ENCODE measurements around the gene ABCG2.
"Not testable (repeated sequence)": the region's sequence is repeated elsewhere in the genome, so short reads cannot be mapped to it uniquely, and the experiment has no call there.

The ABCG2 gene

DNA sequence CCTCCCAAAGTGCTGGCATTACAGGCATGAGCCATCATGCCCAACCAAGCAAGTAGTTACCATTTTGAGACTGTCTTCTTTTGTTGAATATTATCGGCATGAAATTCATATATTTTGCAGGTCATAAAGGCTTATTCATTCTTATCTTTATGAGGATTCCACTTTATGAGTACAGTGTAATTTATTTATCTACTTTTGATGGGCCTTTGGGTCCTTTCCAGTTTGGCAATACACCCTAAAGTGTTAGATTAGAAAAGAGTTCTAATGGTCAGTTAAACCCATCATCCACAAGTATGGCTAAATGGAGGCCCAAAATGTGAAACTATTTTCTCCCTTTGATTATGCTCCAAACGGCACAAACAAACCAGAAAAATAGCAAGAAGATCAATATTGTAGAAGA, 10.9 kb upstream of the ABCG2 start:
- DNase-seq (ENCODE audit: low spot score) (no peak), FAIRE-seq (no peak)

DNA sequence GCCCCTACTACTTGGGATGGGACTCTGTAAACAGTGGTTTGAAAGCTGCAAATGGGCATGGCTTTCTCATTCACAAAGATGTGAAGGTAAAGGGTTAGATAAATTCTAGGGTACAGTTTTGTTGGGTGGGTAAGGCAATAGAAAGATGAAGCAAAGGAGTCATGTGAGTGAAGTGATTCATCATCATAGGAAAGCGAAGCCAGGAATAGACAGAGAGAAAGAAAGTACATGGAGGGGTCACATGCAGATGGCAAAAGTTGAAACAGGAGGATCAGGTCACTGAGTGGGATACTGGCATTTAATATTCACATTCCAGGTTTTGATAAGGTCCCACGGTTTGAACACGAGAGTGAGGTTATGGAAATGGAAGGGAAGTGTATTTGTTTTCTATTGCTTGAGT, 8.2 kb upstream of the ABCG2 start:
- FAIRE-seq = no peak

DNA sequence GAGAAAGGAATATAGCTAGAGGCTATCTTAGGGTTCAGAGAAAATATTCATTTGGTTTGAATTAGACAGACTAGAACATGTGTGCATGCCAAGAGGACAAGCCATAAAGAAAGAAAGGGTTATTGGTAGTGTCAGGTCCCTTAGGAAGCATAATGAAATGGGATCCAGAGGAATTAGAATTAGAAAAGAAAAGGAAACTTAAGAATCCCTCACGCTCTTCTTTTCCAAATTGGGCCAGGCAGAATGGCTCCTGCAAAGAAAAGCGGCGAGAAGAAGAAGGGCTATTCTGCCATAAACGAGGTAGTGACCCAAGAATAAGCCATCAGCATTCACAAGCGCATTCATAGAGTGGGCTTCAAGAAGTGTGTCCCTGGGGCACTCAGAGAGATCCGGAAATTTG, 4.9 kb upstream of the ABCG2 start:
- DNase-seq (ENCODE audit: low spot score) (no peak), FAIRE-seq (no peak)

More for the DNA sequence above, 8.2 kb upstream of the ABCG2 start:
- DNase-seq (ENCODE audit: low spot score) = no peak

DNA sequence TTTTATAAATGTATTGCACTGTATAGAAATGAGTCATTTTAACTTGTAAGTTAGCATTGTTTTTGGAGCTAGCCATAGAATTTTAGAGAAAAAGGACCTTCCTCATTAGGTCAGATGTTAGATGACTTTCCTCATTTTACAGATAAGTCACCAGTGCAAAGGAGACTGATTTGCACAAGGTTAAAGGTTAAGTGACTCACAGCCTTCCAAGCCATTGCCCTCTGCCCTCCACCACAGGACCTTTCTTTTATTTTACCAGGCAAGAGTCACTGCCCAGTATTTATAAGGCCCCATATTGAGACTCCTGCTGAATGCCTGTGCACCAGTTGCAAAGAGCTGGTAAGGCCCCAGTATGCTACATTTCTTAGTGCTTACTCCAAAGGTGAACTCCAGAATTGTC, 4.2 kb upstream of the ABCG2 start:
- peak; percentile 10 for DNase-seq (ENCODE audit: low spot score)
- no peak for FAIRE-seq

DNA sequence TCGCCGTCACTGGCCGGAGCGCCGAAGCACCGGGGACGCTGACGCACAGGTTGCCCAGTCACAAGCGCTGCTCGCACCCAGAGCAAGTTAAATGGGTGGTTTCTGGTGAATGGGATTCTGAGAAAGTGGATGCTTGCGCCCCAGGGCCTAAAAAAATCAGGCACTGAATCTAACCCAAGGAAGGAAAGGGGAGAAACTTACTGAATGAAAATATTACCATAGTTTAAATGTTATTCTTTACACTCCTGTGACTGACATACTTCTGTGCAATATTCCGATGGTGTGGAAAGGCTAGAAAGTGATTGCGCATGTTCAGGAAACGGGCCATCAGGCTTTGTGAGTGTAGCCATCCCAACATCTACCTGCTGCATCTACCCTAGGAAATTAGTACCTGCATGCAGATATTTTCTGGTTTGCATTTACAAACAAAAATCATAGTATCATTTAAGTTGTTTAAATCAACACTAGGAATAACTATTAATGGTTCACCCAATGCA, 838 bp upstream of the ABCG2 start:
- FAIRE-seq (no peak), DNase-seq (ENCODE audit: low spot score) (no peak)

DNA sequence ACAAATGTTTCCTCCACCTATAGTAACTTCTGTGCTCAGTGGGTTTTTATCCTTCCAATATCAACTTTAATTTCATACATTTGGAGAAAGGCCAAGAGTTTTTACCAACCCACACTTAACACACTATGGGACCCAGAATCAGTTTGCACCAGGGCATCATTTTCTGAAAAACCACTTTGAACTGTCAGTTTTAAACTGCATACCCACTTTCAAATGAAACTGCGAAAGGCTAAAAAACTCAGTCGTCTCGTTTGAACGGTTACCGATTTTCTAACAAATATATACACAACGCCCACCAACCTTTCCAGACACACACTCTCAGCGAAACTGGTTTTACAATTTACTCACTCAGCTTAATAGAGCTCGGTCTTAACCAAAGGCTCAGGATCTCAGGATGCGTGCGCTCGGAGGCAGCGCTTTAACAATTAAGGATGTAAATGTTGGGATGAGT, 376 bp downstream of the ABCG2 start:
- FAIRE-seq (no peak), DNase-seq (ENCODE audit: low spot score) (no peak)

DNA sequence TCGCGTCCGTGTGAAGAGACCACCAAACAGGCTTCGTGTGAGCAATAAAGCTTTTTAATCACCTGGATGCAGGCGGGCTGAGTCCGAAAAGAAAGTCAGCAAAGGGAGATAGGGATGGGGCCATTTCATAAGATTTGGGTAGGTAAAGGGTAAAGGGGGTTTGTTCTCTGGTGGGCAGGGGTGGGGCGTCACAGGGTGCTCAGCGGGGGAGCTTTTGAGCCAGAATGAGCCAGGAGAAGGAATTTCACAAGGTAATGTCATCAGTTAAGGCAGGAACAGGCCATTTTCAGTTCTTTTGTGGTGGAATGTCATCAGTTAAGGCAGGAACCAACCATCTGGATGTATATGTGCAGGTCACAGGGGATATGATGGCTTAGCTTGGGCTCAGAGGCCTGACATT, 6.1 kb downstream of the ABCG2 start:
- DNase-seq (ENCODE audit: low spot score); FAIRE-seq: not testable (repeated sequence)

DNA sequence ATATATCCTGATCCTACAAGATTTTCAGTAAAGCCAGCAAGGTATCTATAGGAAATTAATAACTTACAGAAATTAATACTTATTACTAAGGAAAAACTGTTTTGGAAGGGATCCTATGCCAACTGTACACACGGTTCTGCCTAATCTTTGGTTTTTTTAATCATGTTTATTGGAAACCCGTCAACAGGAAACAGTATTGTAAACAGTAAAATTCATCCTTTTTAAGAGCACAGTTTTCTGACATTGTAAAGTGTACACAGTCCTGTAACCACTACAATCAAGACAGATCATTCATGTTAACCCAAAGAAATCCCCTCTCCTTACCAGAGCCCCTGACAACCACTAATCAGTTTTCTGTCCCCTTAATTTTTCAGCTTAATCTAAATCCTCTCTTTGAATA, 9.9 kb downstream of the ABCG2 start:
- DNase-seq (ENCODE audit: low spot score) (no peak), FAIRE-seq (no peak)

DNA sequence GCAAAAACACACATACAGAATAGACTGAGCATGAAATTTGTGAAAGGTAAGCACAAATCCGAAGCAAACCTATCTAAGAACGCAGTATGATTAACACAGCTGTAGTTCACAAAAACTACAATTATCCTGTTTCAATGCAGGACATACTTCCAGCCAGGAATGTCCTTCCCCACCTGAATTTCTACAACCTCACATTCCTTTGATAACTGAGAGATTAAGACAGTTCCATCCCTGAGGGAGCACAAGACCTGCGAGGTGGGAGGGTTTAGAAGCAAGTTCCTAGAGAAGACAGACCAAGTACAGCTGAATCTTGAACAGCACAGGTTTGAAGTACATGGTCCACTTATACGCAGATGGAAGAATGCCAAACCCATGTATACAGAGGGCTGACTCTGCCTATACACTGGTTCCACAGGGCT, 10.6 kb downstream of the ABCG2 start:
- FAIRE-seq (no peak), DNase-seq (ENCODE audit: low spot score) (no peak)

DNA sequence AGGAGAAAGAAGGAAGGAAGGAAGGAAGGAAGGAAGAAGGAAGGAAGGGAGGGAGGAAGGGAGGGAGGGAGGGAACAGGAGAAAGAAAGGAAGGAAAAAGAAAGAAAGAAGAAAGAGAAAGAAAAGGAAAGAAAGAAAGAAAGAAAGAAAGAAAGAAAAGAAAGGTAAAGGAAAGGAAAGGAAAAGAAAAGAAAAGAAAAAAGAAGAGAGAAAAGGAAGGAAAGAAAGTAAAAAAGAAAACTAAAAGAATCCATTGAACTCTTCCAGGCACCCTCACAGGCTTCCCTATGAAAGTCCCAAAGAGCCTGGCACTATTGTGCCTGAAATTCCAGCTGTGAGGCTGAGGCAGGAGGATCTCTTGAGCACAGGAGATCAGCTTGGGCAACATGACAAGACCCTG, 11.5 kb downstream of the ABCG2 start:
- DNase-seq (ENCODE audit: low spot score) (no peak), FAIRE-seq (no peak)

DNA sequence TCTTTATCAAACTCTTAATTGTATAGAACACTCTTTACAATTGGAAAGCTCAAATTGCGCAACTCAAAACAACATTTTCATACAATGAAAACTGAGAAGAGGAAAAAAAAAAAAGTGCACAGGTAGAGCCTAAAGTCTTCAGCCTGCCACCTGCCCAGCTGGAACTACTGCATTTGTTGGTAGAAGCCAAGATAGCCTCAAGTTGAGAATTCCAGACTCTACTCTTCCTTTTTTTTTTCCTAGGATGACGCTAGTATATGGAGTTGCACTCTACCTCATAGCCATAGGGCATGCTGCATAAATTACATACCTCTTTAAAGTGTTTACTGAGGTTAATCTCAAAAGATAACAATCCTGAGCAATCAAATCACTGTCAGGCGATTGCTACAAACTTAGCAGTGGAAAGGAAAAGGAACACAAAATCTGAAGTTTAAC, 13.6 kb downstream of the ABCG2 start:
- FAIRE-seq (no peak), DNase-seq (ENCODE audit: low spot score) (no peak)

DNA sequence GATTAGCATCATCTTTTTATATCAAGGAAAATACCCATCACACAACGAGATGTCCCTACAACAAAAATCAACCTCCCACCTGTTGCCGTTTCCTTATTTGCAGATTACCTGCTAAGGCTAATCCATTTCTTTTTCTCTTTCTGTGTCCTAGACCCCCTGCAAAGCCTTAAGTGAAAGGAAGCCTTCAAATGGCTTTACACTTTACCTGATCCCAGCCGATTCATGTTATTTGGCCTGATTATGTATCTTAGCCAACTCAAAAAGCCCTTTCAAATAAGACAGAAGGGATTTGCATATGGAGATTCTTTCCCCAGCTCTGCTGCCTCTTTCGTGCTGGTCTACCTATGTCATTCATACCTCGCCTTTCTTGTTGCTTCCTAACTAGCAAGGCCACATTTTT, 14.4 kb downstream of the ABCG2 start:
- DNase-seq (ENCODE audit: low spot score) (no peak), FAIRE-seq (no peak)

DNA sequence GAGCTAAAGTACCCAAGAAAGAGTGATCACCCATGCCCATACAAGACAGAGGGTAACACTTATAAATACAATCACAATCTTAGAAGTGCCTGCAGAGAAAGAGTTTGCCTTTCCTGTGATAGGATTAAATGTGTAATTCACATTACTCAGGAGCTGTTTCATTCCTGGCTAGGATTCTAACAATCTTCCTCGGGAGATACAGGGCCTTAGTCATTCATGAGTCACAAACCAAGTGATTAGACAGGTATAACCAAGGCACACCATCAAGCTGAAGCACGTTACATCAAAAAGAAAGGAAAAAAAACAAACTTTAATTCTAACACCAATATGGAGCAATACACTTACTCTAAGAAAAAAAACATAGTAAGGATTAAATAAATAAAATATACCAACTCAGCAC, 14.9 kb downstream of the ABCG2 start:
- DNase-seq (ENCODE audit: low spot score) = peak; percentile 79
- FAIRE-seq = peak; percentile 96

DNA sequence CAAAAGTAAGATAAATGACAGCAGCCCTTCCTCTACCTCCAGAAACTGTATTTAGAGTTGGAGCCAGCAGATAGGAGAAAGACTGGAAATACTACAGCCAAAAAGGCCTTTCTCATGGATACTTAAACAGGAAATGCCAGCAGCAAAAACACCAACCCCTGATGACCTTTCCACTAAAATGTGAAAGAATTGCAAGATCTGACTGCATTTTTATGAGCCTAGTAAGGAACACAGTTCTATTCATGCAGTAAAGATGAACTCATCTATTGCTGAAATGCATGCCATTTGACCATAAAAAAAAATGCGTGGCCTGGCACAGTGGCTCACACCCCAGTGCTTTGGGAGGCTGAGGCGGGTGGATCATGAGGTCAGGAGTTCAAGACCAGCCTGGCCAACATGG, 19.9 kb downstream of the ABCG2 start:
- peak; percentile 59 for DNase-seq (ENCODE audit: low spot score)
- no peak for FAIRE-seq

DNA sequence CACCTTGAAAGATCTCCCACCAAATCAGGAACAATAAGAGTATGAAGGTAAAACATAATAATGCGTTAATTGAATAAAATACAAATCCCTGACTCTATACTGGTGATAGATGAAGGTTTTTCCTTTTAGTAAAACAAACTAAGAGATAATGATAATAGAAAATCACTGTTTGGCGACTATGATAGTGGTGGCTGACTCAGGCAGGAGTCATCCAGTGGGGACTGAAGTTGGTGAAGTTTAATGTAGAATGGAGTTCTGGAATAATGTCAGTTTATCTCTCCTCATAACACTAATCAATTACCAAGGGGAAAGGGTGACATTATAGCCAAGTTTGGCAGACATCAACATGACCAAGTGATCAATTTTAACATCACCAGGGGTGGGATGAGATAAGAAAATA, 21.3 kb downstream of the ABCG2 start:
- peak; percentile 55 for FAIRE-seq

DNA sequence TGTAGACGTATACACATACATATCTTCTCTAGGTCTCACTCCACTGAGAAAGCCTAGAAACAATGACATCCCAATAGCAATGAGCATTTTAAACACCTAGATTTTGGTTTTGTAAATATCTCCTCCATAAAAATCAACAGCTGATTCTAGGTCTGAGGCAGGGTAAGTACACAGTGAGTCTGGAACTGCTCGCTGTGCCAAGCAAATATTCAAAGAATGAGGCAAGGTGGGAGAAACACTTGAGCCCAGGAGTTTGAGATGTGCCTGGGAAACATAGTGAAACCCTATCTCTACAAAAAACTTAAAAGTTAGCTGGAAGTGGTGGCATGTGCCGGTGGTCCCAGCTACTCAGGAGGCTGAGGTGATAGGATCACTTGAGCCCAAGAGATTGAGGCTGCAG, 22.2 kb downstream of the ABCG2 start:
- DNase-seq (ENCODE audit: low spot score) (no peak), FAIRE-seq (no peak)

More for the DNA sequence above, 21.3 kb downstream of the ABCG2 start:
- DNase-seq (ENCODE audit: low spot score) = peak; percentile 10

DNA sequence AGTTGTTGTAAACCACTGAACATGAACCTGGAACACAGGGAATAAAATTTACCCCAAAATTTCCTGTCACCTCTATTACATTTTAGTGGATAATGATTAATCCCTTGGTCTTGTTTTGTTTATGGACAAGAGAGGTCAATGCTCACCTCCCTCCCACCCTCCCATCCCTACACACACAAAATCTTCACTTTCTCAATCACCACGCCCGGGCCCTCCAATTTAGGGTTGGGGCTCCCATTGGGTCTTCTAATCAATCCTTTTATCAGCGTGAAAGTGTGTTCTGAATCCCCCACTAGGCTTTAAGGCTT, 23.1 kb downstream of the ABCG2 start:
- DNase-seq (ENCODE audit: low spot score) = no peak
- no peak for FAIRE-seq

DNA sequence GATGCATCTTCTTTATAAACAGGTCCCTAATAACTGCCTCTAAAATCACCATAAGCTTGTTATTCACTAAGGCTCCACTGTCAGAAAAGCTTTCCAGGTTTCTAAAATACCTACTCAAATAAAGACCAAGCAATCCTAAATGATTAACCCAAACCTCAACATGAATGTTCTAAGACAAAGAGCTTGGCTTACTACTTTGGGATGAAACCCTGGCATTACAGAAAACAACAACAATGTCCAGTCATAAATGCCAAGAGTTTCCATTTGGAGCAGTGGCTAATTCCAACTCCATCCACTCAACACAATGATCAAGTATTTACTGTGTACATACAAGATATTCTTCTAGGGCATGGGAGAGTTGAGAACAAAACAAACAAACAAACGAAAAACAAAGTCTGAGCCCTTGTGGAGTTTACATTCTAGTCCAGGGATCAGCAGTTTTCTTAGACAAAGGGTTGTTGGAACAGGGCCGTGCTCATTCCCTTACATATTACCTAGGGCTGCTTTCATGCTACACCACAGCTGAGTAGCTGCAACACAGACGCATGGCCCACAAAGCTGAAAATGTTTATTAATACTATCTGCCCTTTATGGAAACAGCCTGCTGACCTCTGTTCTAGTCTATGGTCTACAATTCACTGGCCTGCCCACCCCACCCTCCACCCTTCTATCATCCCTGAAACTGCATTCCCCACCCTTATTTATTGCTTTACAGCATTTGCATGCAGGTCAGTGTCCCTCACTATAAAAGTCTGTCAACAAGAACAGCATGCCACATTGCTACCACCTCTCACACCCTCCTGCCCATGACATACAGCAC, 23.7 kb downstream of the ABCG2 start:
- DNase-seq (ENCODE audit: low spot score) = no peak
- no peak for FAIRE-seq

DNA sequence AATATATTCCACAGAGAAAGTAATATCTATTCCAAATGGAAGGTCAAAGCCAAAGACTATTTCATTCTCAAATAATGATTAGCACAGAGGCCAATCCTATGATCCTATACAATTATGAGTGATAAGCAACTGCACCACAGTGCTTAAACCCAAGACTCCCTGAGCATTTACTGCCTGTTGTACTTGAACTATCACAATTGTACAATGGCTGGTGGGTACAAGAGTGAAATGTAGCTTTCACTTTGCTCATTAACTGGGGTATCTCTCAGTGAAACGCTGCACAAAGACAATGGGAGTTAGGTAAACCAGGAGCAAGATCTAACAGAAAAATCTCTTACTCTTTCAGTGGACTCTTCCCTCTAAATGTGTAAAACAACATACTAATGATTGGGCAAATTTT, 24.3 kb downstream of the ABCG2 start:
- FAIRE-seq = no peak
- no peak for DNase-seq (ENCODE audit: low spot score)

DNA sequence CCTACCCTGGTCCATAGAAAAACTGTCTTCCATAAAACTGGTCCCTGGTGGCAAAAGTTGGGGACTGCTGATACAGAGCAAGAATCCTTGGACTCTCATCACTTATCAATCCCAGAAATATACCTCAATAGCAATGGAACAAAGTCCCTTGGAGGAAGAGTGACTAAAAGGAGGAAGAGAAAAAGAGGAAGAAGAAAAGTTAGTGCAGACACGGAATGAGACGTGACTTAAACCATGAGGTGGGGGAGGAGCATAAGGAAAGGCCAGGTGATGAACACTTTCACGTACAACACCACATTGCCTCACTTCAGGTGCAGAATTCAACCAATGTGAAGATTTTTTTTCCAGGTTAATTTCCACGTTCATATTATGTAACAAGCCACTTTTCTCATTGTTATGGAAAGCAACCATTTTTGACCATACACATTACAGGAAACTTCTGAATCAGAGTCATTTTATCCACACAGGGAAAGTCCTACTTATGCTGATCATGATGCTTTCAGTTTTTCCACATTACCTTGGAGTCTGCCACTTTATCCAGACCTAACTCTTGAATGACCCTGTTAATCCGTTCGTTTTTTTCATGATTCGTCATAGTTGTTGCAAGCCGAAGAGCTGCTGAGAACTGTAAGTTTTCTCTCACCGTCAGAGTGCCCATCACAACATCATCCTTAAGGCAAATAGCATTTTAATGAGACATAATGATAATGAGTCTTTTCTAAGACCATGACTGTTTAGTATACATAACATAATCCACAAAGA, 27.7 kb downstream of the ABCG2 start:
- FAIRE-seq = no peak
- no peak for DNase-seq (ENCODE audit: low spot score)

DNA sequence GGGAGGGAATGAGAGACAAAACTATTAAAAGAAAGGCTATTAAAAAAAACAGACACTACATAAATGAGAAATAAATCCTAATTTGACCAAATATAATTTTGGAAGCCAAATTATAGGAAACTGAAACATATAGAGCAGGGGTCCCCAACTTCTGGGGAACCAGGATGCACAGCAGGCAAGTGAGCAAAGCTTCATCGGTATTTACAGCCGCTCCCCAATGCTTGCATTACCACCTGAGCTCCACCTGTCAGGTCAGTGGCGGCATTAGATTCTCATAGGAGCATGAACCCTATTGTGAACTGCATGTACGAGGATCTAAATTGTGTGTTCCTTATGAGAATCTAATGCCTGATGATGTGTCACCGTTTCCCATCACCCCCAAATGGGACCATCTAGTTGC, 28.4 kb downstream of the ABCG2 start:
- DNase-seq (ENCODE audit: low spot score) (no peak), FAIRE-seq (no peak)

DNA sequence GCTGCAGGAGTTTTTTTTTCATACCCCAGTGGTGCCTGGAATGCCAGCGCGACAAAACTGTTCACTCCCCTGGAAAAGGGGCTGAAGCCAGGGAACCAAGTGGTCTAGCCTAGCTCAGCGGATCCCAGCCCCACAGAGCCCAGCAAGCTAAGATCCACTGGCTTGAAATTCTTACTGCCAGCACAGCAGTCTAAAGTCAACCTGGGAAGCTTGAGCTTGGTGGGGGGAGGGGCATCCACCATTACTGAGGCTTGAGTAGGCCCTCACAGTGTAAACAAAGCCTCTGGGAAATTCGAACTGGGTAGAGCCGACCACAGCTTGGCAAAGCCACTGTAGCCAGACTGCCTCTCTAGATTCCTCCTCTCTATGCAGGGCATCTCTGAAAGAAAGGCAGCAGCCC, 36.2 kb downstream of the ABCG2 start:
- FAIRE-seq; DNase-seq (ENCODE audit: low spot score): not testable (repeated sequence)

DNA sequence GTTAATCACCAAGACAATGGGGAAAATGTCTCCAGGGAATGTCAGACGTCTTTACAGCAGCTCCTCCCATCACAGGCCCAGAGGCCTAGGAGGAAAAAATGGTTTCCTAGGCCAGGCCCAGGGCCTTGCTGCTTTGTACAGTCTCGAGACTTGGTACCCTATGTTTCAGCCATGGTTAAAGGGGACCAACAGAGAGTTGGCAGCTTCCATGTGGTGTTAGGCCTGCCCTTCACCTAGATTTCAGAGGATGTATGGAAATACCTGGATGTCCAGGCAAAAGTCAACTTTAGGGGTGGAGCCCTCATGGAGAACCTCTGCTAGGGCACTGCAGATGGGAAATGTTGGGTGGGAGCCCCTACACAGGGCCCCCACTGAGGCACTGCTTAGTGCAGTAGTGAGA, 38.5 kb downstream of the ABCG2 start:
- FAIRE-seq (no peak), DNase-seq (ENCODE audit: low spot score) (no peak)

Measured in RCC 7860 (cell line).